Neutrophil (primary cell): Measurements from ENCODE around the gene ATP9B.
"Not testable (repeated sequence)": the region's sequence is repeated elsewhere in the genome, so short reads cannot be mapped to it uniquely, and the experiment has no call there.

Experiments used
- H3K27ac ChIP-seq: fragments of 200-600 bp; sonication (generic); 2 replicates; pipeline ENCODE4 v1.5.1; 2016; ENCODE audit warnings: mild to moderate bottlenecking, moderate library complexity
- H3K27me3 ChIP-seq: fragments of 200-600 bp; sonication (generic); 2 replicates; pipeline ENCODE4 v1.6.0; 2016; ENCODE audit warnings: mild to moderate bottlenecking
- H3K36me3 ChIP-seq: fragments of 200-600 bp; sonication (generic); 2 replicates; pipeline ENCODE4 v1.5.1; 2017
- H3K4me1 ChIP-seq, 2 experiments: fragments of 200-600 bp in 1 of 2; sonication (generic) in 1 of 2; 1 replicate in 1 of 2; 2 replicates in 1 of 2; pipeline versions ENCODE4 v1.5.1 to v1.6.1; 2013 to 2016; ENCODE audit warnings: low read depth in 1 of 2, low read length in 1 of 2, mild to moderate bottlenecking in 1 of 2, moderate library complexity in 1 of 2; ENCODE audit not compliant: control insufficient read depth in 1 of 2, insufficient read depth in 1 of 2
- H3K4me3 ChIP-seq, 2 experiments: fragments of 200-600 bp in 1 of 2; sonication (generic) in 1 of 2; 1 replicate in 1 of 2; 2 replicates in 1 of 2; pipeline ENCODE4 v1.5.1; 2013 to 2016; ENCODE audit warnings: low read depth in 1 of 2, low read length in 1 of 2, mild to moderate bottlenecking in 1 of 2, moderate library complexity in 1 of 2
- H3K9me3 ChIP-seq: fragments of 200-600 bp; sonication (generic); 2 replicates; pipeline ENCODE4 v1.5.1; 2016
- CTCF ChIP-seq: fragments of 200-600 bp; sonication (generic); IDR thresholded peaks from 2 replicates; pipeline ENCODE4 v1.5.1; 2016; ENCODE audit warnings: antibody characterized with exemption

ATP9B gene

GRCh38 chr18:79326413-79327198 lies 257.4 kb downstream of the ATP9B start:
- H3K27me3 ChIP-seq = no peaks in the 10 kb centered on the region
- TF ChIP-seq CTCF = no peak
- peaks cover 25% of the 10 kb centered on the region for H3K36me3 ChIP-seq
- H3K4me3 ChIP-seq = no peak overlapping the region
- H3K9me3 ChIP-seq = no peaks in the 10 kb centered on the region
- no peaks in the 10 kb centered on the region for H3K4me1 ChIP-seq
- no peak overlapping the region for H3K27ac ChIP-seq

- no peak overlapping the region for H3K4me3 ChIP-seq
- TF ChIP-seq CTCF = no peak
- no peaks in the 10 kb centered on the region for H3K9me3 ChIP-seq
- H3K27me3 ChIP-seq = no peaks in the 10 kb centered on the region
- peaks cover 25% of the 10 kb centered on the region for H3K36me3 ChIP-seq
- no peak overlapping the region for H3K27ac ChIP-seq
- no peaks in the 10 kb centered on the region for H3K4me1 ChIP-seq
These were observed 258.1 kb downstream of the ATP9B start for GRCh38 chr18:79327199-79327721.

GRCh38 chr18:79327915-79328314 lies 258.7 kb downstream of the ATP9B start:
- not testable (repeated sequence) for H3K9me3 ChIP-seq, H3K27ac ChIP-seq, H3K4me3 ChIP-seq, H3K27me3 ChIP-seq, H3K4me1 ChIP-seq
- peaks cover 31% of the 10 kb centered on the region for H3K36me3 ChIP-seq

- no peak overlapping the region for H3K4me3 ChIP-seq
- H3K27ac ChIP-seq = no peak overlapping the region
- no peaks in the 10 kb centered on the region for H3K27me3 ChIP-seq
- TF ChIP-seq CTCF = no peak
- peaks cover 38% of the 10 kb centered on the region for H3K36me3 ChIP-seq
- no peaks in the 10 kb centered on the region for H3K4me1 ChIP-seq
- no peaks in the 10 kb centered on the region for H3K9me3 ChIP-seq
These were observed 259.7 kb downstream of the ATP9B start for GRCh38 chr18:79328887-79329286.

GRCh38 chr18:79329786-79330185 lies 260.6 kb downstream of the ATP9B start:
- no peak overlapping the region for H3K4me3 ChIP-seq
- H3K4me1 ChIP-seq = no peaks in the 10 kb centered on the region
- H3K9me3 ChIP-seq = no peaks in the 10 kb centered on the region
- H3K27ac ChIP-seq = no peak overlapping the region
- peaks cover 42% of the 10 kb centered on the region for H3K36me3 ChIP-seq
- no peaks in the 10 kb centered on the region for H3K27me3 ChIP-seq
- no peak for TF ChIP-seq CTCF

- peaks cover 63% of the 10 kb centered on the region for H3K36me3 ChIP-seq
- no peak overlapping the region for H3K27ac ChIP-seq
- H3K4me3 ChIP-seq = no peak overlapping the region
- H3K9me3 ChIP-seq = no peaks in the 10 kb centered on the region
- H3K27me3 ChIP-seq = no peaks in the 10 kb centered on the region
- H3K4me1 ChIP-seq = no peaks in the 10 kb centered on the region
- TF ChIP-seq CTCF = no peak
These were observed 263.5 kb downstream of the ATP9B start for GRCh38 chr18:79332646-79333045.
